Liver (tissue), 3 donors: ENCODE results near the gene ATG2A.

Source experiments
- CTCF ChIP-seq: fragments of 150-350 bp; IDR thresholded peaks from 2 replicates; pipeline ENCODE4 v1.5.1; 2017; ENCODE audit warnings: improper control_type of control experiment, low read depth, low read length; ENCODE audit not compliant: missing input control
- EGR1 ChIP-seq, 2 donors: IDR thresholded peaks; 2 replicates each; pipeline ENCODE4 v1.6.1; 2016 to 2018; ENCODE audit warnings: antibody characterized with exemption in 2 of 2, low read depth in 2 of 2
- FOXA2 ChIP-seq: IDR thresholded peaks from 2 replicates; pipeline ENCODE4 v1.6.1; 2016; ENCODE audit warnings: antibody characterized with exemption
- GABPA ChIP-seq, 2 donors: IDR thresholded peaks in 1 of 2; conservative IDR thresholded peaks in 1 of 2; 2 replicates each; pipeline ENCODE4 v1.6.1; 2016; ENCODE audit warnings: antibody characterized with exemption in 2 of 2, mild to moderate bottlenecking in 1 of 2, moderate library complexity in 1 of 2
- JUND ChIP-seq, 2 donors: IDR thresholded peaks; 2 replicates each; pipeline ENCODE4 v1.6.1; 2016; ENCODE audit warnings: antibody characterized with exemption in 2 of 2
- RAD21 ChIP-seq, 2 donors: IDR thresholded peaks; 2 replicates each; pipeline ENCODE4 v1.6.1; 2016; ENCODE audit warnings: antibody characterized with exemption in 2 of 2, mild to moderate bottlenecking in 2 of 2
- RXRA ChIP-seq, 2 donors: IDR thresholded peaks; 2 replicates each; pipeline ENCODE4 v1.6.1; 2017 to 2018; ENCODE audit warnings: antibody characterized with exemption in 2 of 2, mild to moderate bottlenecking in 1 of 2
- SP1 ChIP-seq: IDR thresholded peaks from 2 replicates; pipeline ENCODE4 v1.6.1; 2018; ENCODE audit warnings: antibody characterized with exemption, mild to moderate bottlenecking
- TAF1 ChIP-seq: conservative IDR thresholded peaks from 2 replicates; pipeline ENCODE4 v1.6.1; 2016; ENCODE audit warnings: antibody characterized with exemption, mild to moderate bottlenecking
- YY1 ChIP-seq: IDR thresholded peaks from 2 replicates; pipeline ENCODE4 v1.6.1; 2016; ENCODE audit warnings: antibody characterized with exemption, mild to moderate bottlenecking
- ZBTB33 ChIP-seq: IDR thresholded peaks from 2 replicates; pipeline ENCODE4 v1.6.1; 2016; ENCODE audit warnings: antibody characterized with exemption
- TF ChIP-seq, protein P1 (sequence below): IDR thresholded peaks from 2 replicates; pipeline ENCODE4 v1.6.1; 2016; ENCODE audit warnings: antibody characterized with exemption
- TF ChIP-seq, protein P2 (sequence below): IDR thresholded peaks from 2 replicates; pipeline ENCODE4 v1.6.1; 2016; ENCODE audit warnings: antibody characterized with exemption, mild to moderate bottlenecking
- TF ChIP-seq, protein P3 (sequence below): IDR thresholded peaks from 2 replicates; pipeline ENCODE4 v1.6.1; 2016; ENCODE audit warnings: antibody characterized with exemption
- donor health status: healthy.
- donor health status: healthy.

DNA sequence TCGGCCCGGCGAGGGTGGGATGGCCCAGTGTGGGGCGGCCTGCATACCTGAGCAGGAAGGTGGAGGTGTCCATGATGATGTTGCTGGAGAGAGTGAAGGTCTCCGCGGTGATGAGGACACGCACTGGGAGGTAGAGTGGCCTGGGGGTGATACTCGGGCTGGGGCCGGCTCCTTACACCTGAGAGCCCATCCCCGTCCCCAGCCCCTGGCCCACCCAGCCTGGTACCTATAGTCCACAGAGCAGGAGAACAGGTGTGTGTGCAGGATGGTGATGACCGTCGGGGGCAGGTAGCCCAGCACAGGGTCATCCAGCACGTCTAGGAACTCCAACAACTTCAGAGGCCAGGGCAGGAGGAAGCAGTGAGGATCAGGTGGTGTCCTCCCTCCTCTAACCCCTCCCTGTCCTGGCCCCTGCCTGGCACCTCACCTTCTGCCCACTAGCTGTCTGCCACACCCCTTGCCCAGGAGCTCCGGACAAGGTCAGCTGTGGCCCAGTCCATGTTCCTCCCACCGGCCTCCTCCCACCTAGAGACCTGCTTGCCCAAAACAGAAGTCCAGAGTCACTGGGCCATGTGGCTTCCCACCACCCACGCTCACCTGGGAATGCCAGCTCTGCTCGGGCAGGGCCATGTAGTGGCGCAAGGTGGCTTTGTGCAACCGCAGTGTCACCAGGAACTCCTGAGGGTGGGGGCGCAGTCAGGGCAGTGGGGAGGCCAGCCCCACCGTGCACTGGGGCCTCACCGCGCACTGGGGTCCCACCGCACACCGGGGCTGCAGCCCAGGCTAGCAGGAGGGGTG lies 11.3 kb downstream of the ATG2A start:
- TF ChIP-seq RAD21 (IDR thresholded peaks at IDR 0.05) (no peak), CTCF (no peak), RXRA (IDR thresholded peaks at IDR 0.05) (no peak), YY1 (no peak), EGR1 (IDR thresholded peaks at IDR 0.05; ENCODE audit: low read depth in 2 of 2) (no peak), SP1 (no peak), GABPA (IDR thresholded peaks at IDR 0.05 in 1 of 2, conservative IDR thresholded peaks at IDR 0.05 in 1 of 2) (no peak), ZBTB33 (no peak), FOXA2 (no peak), JUND (IDR thresholded peaks at IDR 0.05) (no peak), TAF1 (no peak)
- TF ChIP-seq, protein P1, sequence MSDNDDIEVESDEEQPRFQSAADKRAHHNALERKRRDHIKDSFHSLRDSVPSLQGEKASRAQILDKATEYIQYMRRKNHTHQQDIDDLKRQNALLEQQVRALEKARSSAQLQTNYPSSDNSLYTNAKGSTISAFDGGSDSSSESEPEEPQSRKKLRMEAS: no peak
- TF ChIP-seq, protein P2, sequence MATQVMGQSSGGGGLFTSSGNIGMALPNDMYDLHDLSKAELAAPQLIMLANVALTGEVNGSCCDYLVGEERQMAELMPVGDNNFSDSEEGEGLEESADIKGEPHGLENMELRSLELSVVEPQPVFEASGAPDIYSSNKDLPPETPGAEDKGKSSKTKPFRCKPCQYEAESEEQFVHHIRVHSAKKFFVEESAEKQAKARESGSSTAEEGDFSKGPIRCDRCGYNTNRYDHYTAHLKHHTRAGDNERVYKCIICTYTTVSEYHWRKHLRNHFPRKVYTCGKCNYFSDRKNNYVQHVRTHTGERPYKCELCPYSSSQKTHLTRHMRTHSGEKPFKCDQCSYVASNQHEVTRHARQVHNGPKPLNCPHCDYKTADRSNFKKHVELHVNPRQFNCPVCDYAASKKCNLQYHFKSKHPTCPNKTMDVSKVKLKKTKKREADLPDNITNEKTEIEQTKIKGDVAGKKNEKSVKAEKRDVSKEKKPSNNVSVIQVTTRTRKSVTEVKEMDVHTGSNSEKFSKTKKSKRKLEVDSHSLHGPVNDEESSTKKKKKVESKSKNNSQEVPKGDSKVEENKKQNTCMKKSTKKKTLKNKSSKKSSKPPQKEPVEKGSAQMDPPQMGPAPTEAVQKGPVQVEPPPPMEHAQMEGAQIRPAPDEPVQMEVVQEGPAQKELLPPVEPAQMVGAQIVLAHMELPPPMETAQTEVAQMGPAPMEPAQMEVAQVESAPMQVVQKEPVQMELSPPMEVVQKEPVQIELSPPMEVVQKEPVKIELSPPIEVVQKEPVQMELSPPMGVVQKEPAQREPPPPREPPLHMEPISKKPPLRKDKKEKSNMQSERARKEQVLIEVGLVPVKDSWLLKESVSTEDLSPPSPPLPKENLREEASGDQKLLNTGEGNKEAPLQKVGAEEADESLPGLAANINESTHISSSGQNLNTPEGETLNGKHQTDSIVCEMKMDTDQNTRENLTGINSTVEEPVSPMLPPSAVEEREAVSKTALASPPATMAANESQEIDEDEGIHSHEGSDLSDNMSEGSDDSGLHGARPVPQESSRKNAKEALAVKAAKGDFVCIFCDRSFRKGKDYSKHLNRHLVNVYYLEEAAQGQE: no peak
- TF ChIP-seq, protein P3, sequence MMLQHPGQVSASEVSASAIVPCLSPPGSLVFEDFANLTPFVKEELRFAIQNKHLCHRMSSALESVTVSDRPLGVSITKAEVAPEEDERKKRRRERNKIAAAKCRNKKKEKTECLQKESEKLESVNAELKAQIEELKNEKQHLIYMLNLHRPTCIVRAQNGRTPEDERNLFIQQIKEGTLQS: no peak
